HepG2 (cell line): ENCODE measurements around the gene RCBTB1. TPM values are rescaled to one million over a fixed set of nuclear protein-coding genes. Genes with fewer than 3 reads are reported as not detected.

Source experiments
- DMTF1 ChIP-seq: sonication (generic); formaldehyde crosslinking; IDR thresholded peaks from 2 replicates; pipeline ENCODE4 v1.4.0; 2020; ENCODE audit warnings: mild to moderate bottlenecking, missing genetic modification reagents
- SRSF1 ChIP-seq: fragments of 200-400 bp; formaldehyde crosslinking; optimal IDR thresholded peaks from 2 replicates; pipeline ENCODE3; 2017; ENCODE audit warnings: mild to moderate bottlenecking, low read depth, low read length, moderate library complexity
- THAP7 ChIP-seq: sonication (generic); formaldehyde crosslinking; IDR thresholded peaks from 2 replicates; pipeline ENCODE4 v1.8.1; 2023; ENCODE audit warnings: mild to moderate bottlenecking, missing genetic modification reagents
- THAP8 ChIP-seq: sonication (generic); formaldehyde crosslinking; IDR thresholded peaks from 2 replicates; pipeline ENCODE4 v1.5.1; 2020; ENCODE audit warnings: missing genetic modification reagents, mild to moderate bottlenecking, borderline replicate concordance
- ZBTB40 ChIP-seq, 2 experiments: fragments of 450-650 bp in 1 of 2; sonication (generic) in 1 of 2; formaldehyde crosslinking in 1 of 2; IDR thresholded peaks; 2 replicates each; pipeline versions ENCODE4 v1.6.1 to v1.8.0; 2016 to 2022; ENCODE audit warnings: antibody characterized with exemption in 1 of 2, mild to moderate bottlenecking in 1 of 2, missing genetic modification reagents in 1 of 2
- ZNF362 ChIP-seq: sonication (generic); formaldehyde crosslinking; IDR thresholded peaks from 2 replicates; pipeline ENCODE4 v1.4.0; 2020; ENCODE audit warnings: missing genetic modification reagents, mild to moderate bottlenecking, borderline replicate concordance
- ZNF800 ChIP-seq: sonication (generic); formaldehyde crosslinking; IDR thresholded peaks from 2 replicates; pipeline ENCODE4 v1.4.0; 2020; ENCODE audit warnings: missing genetic modification reagents
- polyA plus RNA-seq, 8 experiments: library from polyadenylated mRNA; depleted of rRNA in 3 of 8; stranded (reverse) in 7 of 8; unstranded in 1 of 8; fragments of >200 nt; fragmentation: Illumina TruSeq in 4 of 8; extraction: Trizol in 4 of 8; gene quantifications; 2 replicates each; pipeline versions ENCODE4 v1.2.1 to v1.2.3, GENCODE V29; 2011 to 2016; ENCODE audit warnings: low read depth in 4 of 8, missing spikeins in 1 of 8, mixed read lengths in 1 of 8; ENCODE audit not compliant: insufficient read depth in 1 of 8
- total RNA-seq, 5 experiments: library from RNA; depleted of rRNA; stranded (reverse); fragments of >200 nt; fragmentation: Illumina TruSeq; extraction: Trizol; gene quantifications; 2 replicates each; pipeline ENCODE4 v1.2.3, GENCODE V29; 2016; ENCODE audit warnings: low read depth in 1 of 5

The RCBTB1 gene
- total and polyA plus RNA-seq, 2 of the 13 experiments (the other 11 are each of a cell fraction or from before 2014, with no cell fraction given) = 13.4 to 21.6 TPM

- TF ChIP-seq ZBTB40 (IDR thresholded peaks at IDR 0.05) = no peak
- 0 out of 2 replicates have a peak, but pooled peaks have one; percentile 64 for TF ChIP-seq ZBTB40 (CRISPR knock-in tag; IDR thresholded peaks at IDR 0.05)
- no peak for TF ChIP-seq ZNF362
- no peak for TF ChIP-seq ZNF800
- no peak for TF ChIP-seq THAP8 (CRISPR knock-in tag)
- TF ChIP-seq DMTF1 (CRISPR knock-in tag) = no peak
- TF ChIP-seq SRSF1 = no peak
- TF ChIP-seq THAP7 (CRISPR knock-in tag) = 0 out of 2 replicates have a peak, but pooled peaks have one; percentile 69
Measured at GRCh38 chr13:49625392-49626079, 40.2 kb upstream of the RCBTB1 start (continued).
